ENCODE data around the gene PLS1. TPM values are rescaled to one million over a fixed set of nuclear protein-coding genes. Genes with fewer than 3 reads are reported as not detected.

Gene PLS1
- total RNA-seq, 1 donor from 2014 or later = 14.6 TPM

GRCh38 chr3:142648950-142649349, 52.8 kb downstream of the PLS1 start:
- DNase-seq (ENCODE audit: extremely low spot score, unreplicated experiment) = no peak
- no peaks in the 10 kb centered on the region for H3K27me3 Mint-ChIP-seq
- no peaks in the 10 kb centered on the region for H3K9me3 Mint-ChIP-seq
- no peaks in the 10 kb centered on the region for H3K4me1 Mint-ChIP-seq (ENCODE audit: unreplicated experiment)
- peaks cover 5% of the 10 kb centered on the region for H3K36me3 Mint-ChIP-seq
- no peak for TF ChIP-seq CTCF (conservative IDR thresholded peaks at IDR 0.05)
- no peak overlapping the region for H3K27ac Mint-ChIP-seq
- H3K4me3 Mint-ChIP-seq = no peak overlapping the region

GRCh38 chr3:142650001-142650693, 54.0 kb downstream of the PLS1 start:
- no peak overlapping the region for H3K27ac Mint-ChIP-seq
- H3K9me3 Mint-ChIP-seq = no peaks in the 10 kb centered on the region
- TF ChIP-seq CTCF (conservative IDR thresholded peaks at IDR 0.05) = no peak
- H3K36me3 Mint-ChIP-seq = peaks cover 5% of the 10 kb centered on the region
- no peak for DNase-seq (ENCODE audit: extremely low spot score, unreplicated experiment)
- no peaks in the 10 kb centered on the region for H3K27me3 Mint-ChIP-seq
- H3K4me3 Mint-ChIP-seq = no peak overlapping the region
- no peaks in the 10 kb centered on the region for H3K4me1 Mint-ChIP-seq (ENCODE audit: unreplicated experiment)

- H3K36me3 Mint-ChIP-seq = peaks cover 5% of the 10 kb centered on the region
- H3K27ac Mint-ChIP-seq = no peak overlapping the region
- no peaks in the 10 kb centered on the region for H3K27me3 Mint-ChIP-seq
- no peak overlapping the region for H3K4me3 Mint-ChIP-seq
- no peak for TF ChIP-seq CTCF (conservative IDR thresholded peaks at IDR 0.05)
- DNase-seq (ENCODE audit: extremely low spot score, unreplicated experiment) = no peak
- H3K4me1 Mint-ChIP-seq (ENCODE audit: unreplicated experiment) = no peaks in the 10 kb centered on the region
- H3K9me3 Mint-ChIP-seq = no peaks in the 10 kb centered on the region
Observed at GRCh38 chr3:142651711-142652110, 55.5 kb downstream of the PLS1 start.

- TF ChIP-seq CTCF (conservative IDR thresholded peaks at IDR 0.05) = no peak
- no peak overlapping the region for H3K4me3 Mint-ChIP-seq
- H3K9me3 Mint-ChIP-seq = no peaks in the 10 kb centered on the region
- DNase-seq (ENCODE audit: extremely low spot score, unreplicated experiment) = no peak
- H3K27ac Mint-ChIP-seq = no peak overlapping the region
- H3K36me3 Mint-ChIP-seq = peaks cover 5% of the 10 kb centered on the region
- H3K4me1 Mint-ChIP-seq (ENCODE audit: unreplicated experiment) = no peaks in the 10 kb centered on the region
- no peaks in the 10 kb centered on the region for H3K27me3 Mint-ChIP-seq
Observed at GRCh38 chr3:142652826-142653292, 56.7 kb downstream of the PLS1 start.

GRCh38 chr3:142656575-142656974, 60.4 kb downstream of the PLS1 start:
- TF ChIP-seq CTCF (conservative IDR thresholded peaks at IDR 0.05) = no peak
- Mint-ChIP-seq H3K4me1 (ENCODE audit: unreplicated experiment) (no peaks in the 10 kb centered on the region), H3K27ac (no peak overlapping the region), H3K4me3 (no peak overlapping the region), H3K36me3 (no peaks in the 10 kb centered on the region), H3K27me3 (no peaks in the 10 kb centered on the region), H3K9me3 (no peaks in the 10 kb centered on the region)
- no peak for DNase-seq (ENCODE audit: extremely low spot score, unreplicated experiment)
